Activated naive CD4-positive, alpha-beta T cell treated with anti-CD3 and anti-CD28 coated beads, Interleukin-2, amount 50 U/mL, for 72 hours (primary cell): ENCODE results near the gene CHST11. TPM values are rescaled to one million over a fixed set of nuclear protein-coding genes. Genes with fewer than 3 reads are reported as not detected.
"Not testable (repeated sequence)": the region's sequence is repeated elsewhere in the genome, so short reads cannot be mapped to it uniquely, and the experiment has no call there.

Experiments
- ATAC-seq, 2 donors: fragments of 150-1000 bp; cut with Tn5 transposase; 2 replicates each; pipeline ENCODE4 v1.10.0; 2021; ENCODE audit warnings: mild to moderate bottlenecking in 2 of 2, moderate library complexity in 2 of 2
- DNase-seq, 2 donors: peaks; one replicate each; pipeline ENCODE4 v3.0.0; 2021 to 2022; ENCODE audit warnings: low spot score in 2 of 2
- H3K27ac Mint-ChIP-seq, 2 donors: one replicate each; pipeline ENCODE4 v1.8.0; 2022; ENCODE audit warnings: mild to moderate bottlenecking in 2 of 2, mixed read lengths in 2 of 2
- H3K36me3 Mint-ChIP-seq, 2 donors: one replicate each; pipeline ENCODE4 v1.8.0; 2022; ENCODE audit warnings: mixed read lengths in 2 of 2
- H3K9me3 Mint-ChIP-seq, 2 donors: one replicate each; pipeline ENCODE4 v1.8.0; 2022; ENCODE audit warnings: mixed read lengths in 2 of 2
- total RNA-seq, 2 donors: library from RNA; stranded (reverse); gene quantifications; one replicate each; pipeline ENCODE4 v1.2.3, GENCODE V29; 2022

CHST11 gene
- total RNA-seq, 2 donors from 2014 or later = 20.0 to 40.0 TPM

- peak overlapping the region in 1 of 2 donors; percentile 13 for H3K27ac Mint-ChIP-seq
- ATAC-seq (no peak), DNase-seq (no peak)
- no peaks in the 10 kb centered on the region for H3K9me3 Mint-ChIP-seq
- no peaks in the 10 kb centered on the region for H3K36me3 Mint-ChIP-seq
These were observed 279.6 kb downstream of the CHST11 start for GRCh38 chr12:104736307-104736706.

GRCh38 chr12:104737113-104737512 lies 280.4 kb downstream of the CHST11 start:
- Mint-ChIP-seq H3K9me3 (no peaks in the 10 kb centered on the region), H3K27ac (no peak overlapping the region), H3K36me3 (no peaks in the 10 kb centered on the region)
- DNase-seq (no peak), ATAC-seq (peak in 1 of 2 donors; percentile 28)

GRCh38 chr12:104737791-104738301 lies 281.1 kb downstream of the CHST11 start:
- no peak for DNase-seq
- H3K27ac Mint-ChIP-seq = peak overlapping the region in 1 of 2 donors; percentile 19
- H3K9me3 Mint-ChIP-seq = no peaks in the 10 kb centered on the region

GRCh38 chr12:104738331-104738730 lies 281.6 kb downstream of the CHST11 start:
- ATAC-seq (no peak), DNase-seq (no peak)
- H3K9me3 Mint-ChIP-seq = no peaks in the 10 kb centered on the region
- H3K27ac Mint-ChIP-seq = peak overlapping the region; percentile 66 to 89
- H3K36me3 Mint-ChIP-seq = peaks cover 0 to 6% of the 10 kb centered on the region in 2 donors

More at GRCh38 chr12:104737791-104738301, 281.1 kb downstream of the CHST11 start:
- H3K36me3 Mint-ChIP-seq = peaks cover 0 to 2% of the 10 kb centered on the region in 2 donors
- no peak for ATAC-seq

- Mint-ChIP-seq H3K36me3 (peaks cover 0 to 6% of the 10 kb centered on the region in 2 donors), H3K9me3 (no peaks in the 10 kb centered on the region), H3K27ac (peak overlapping the region; percentile 66 to 89)
- ATAC-seq = peak in 1 of 2 donors; percentile 11
- DNase-seq = no peak
These were observed 282.3 kb downstream of the CHST11 start for GRCh38 chr12:104738776-104739642.

GRCh38 chr12:104740668-104741067 lies 283.9 kb downstream of the CHST11 start:
- peak in 1 of 2 donors; percentile 28 for DNase-seq
- H3K9me3 Mint-ChIP-seq = no peaks in the 10 kb centered on the region
- peaks cover 0 to 6% of the 10 kb centered on the region in 2 donors for H3K36me3 Mint-ChIP-seq
- peak overlapping the region; percentile 55 to 69 for H3K27ac Mint-ChIP-seq
- ATAC-seq = peak; percentile 77 to 78

- Mint-ChIP-seq H3K27ac (peak overlapping the region; percentile 55 to 69), H3K9me3 (no peaks in the 10 kb centered on the region), H3K36me3 (peaks cover 0 to 6% of the 10 kb centered on the region in 2 donors)
- DNase-seq = no peak
- ATAC-seq = peak in 1 of 2 donors; percentile 61
These were observed 284.3 kb downstream of the CHST11 start for GRCh38 chr12:104741077-104741476.

GRCh38 chr12:104741497-104742367 lies 285.0 kb downstream of the CHST11 start:
- no peak overlapping the region for H3K27ac Mint-ChIP-seq
- DNase-seq (no peak), ATAC-seq (no peak)
- H3K9me3 Mint-ChIP-seq = no peaks in the 10 kb centered on the region
- peaks cover 0 to 6% of the 10 kb centered on the region in 2 donors for H3K36me3 Mint-ChIP-seq

- Mint-ChIP-seq H3K27ac (peak overlapping the region in 1 of 2 donors; percentile 93), H3K9me3 (no peaks in the 10 kb centered on the region)
- no peak for ATAC-seq
These were observed 285.9 kb downstream of the CHST11 start for GRCh38 chr12:104742551-104743201.

GRCh38 chr12:104743202-104743580 lies 286.4 kb downstream of the CHST11 start:
- ATAC-seq (no peak), DNase-seq (no peak)
- Mint-ChIP-seq H3K27ac (peak overlapping the region in 1 of 2 donors; percentile 93), H3K36me3 (peaks cover 0 to 6% of the 10 kb centered on the region in 2 donors), H3K9me3 (no peaks in the 10 kb centered on the region)

More at GRCh38 chr12:104742551-104743201, 285.9 kb downstream of the CHST11 start:
- no peak for DNase-seq
- peaks cover 0 to 6% of the 10 kb centered on the region in 2 donors for H3K36me3 Mint-ChIP-seq

- not testable (repeated sequence) for H3K9me3 Mint-ChIP-seq, H3K36me3 Mint-ChIP-seq, DNase-seq, ATAC-seq, H3K27ac Mint-ChIP-seq
These were observed 287.2 kb downstream of the CHST11 start for GRCh38 chr12:104743753-104744548.

- H3K27ac Mint-ChIP-seq = no peak overlapping the region
- DNase-seq (no peak), ATAC-seq (no peak)
- H3K9me3 Mint-ChIP-seq = no peaks in the 10 kb centered on the region
- H3K36me3 Mint-ChIP-seq = peaks cover 0 to 6% of the 10 kb centered on the region in 2 donors
These were observed 289.8 kb downstream of the CHST11 start for GRCh38 chr12:104746467-104747088.

GRCh38 chr12:104747330-104747729 lies 290.6 kb downstream of the CHST11 start:
- ATAC-seq = peak in 1 of 2 donors; percentile 55
- DNase-seq = no peak
- peak overlapping the region; percentile 25 to 79 for H3K27ac Mint-ChIP-seq

GRCh38 chr12:104747955-104748354 lies 291.2 kb downstream of the CHST11 start:
- Mint-ChIP-seq H3K9me3 (no peaks in the 10 kb centered on the region), H3K36me3 (peaks cover 0 to 2% of the 10 kb centered on the region in 2 donors), H3K27ac (peak overlapping the region; percentile 9 to 79)
- DNase-seq (no peak), ATAC-seq (peak; percentile 70 to 74)

More at GRCh38 chr12:104747330-104747729, 290.6 kb downstream of the CHST11 start:
- H3K9me3 Mint-ChIP-seq = no peaks in the 10 kb centered on the region
- peaks cover 0 to 6% of the 10 kb centered on the region in 2 donors for H3K36me3 Mint-ChIP-seq

- no peaks in the 10 kb centered on the region for H3K36me3 Mint-ChIP-seq
- DNase-seq = no peak
- no peak for ATAC-seq
- peak overlapping the region; percentile 9 to 79 for H3K27ac Mint-ChIP-seq
- H3K9me3 Mint-ChIP-seq = no peaks in the 10 kb centered on the region
These were observed 291.6 kb downstream of the CHST11 start for GRCh38 chr12:104748356-104748755.
